WTC11 (cell line): ENCODE measurements around the gene DCLK1. TPM values are rescaled to one million over a fixed set of nuclear protein-coding genes. Genes with fewer than 3 reads are reported as not detected.

Experiments used
- ATAC-seq: fragments of 200-7000 bp; cut with Tn5 transposase; 2 replicates; pipeline ENCODE4 v1.10.0; 2021; ENCODE audit warnings: mild to moderate bottlenecking, moderate library complexity
- CTCF ChIA-PET: fragments of 300-600 bp; sonication (Branson Sonifier 250); formaldehyde crosslinking; loops from one replicate; lab custom pipeline; 2021; ENCODE audit warnings: antibody characterized with exemption; lab: Charles Lee
- POLR2A ChIA-PET: fragments of 350-600 bp; sonication (Branson Sonifier 250); formaldehyde crosslinking; loops from one replicate; lab custom pipeline; 2021; ENCODE audit warnings: antibody characterized with exemption; lab: Charles Lee
- DNase-seq: peaks from one replicate; pipeline ENCODE4 v3.0.0; 2021; ENCODE audit warnings: low spot score
- H3K27ac Mint-ChIP-seq: 2 replicates; pipeline ENCODE4 v1.8.0; 2021; ENCODE audit warnings: mixed read lengths
- H3K27me3 Mint-ChIP-seq: 2 replicates; pipeline ENCODE4 v1.8.0; 2021; ENCODE audit warnings: low read depth, mild to moderate bottlenecking, moderate library complexity, mixed read lengths
- H3K36me3 Mint-ChIP-seq: 2 replicates; pipeline ENCODE4 v1.8.0; 2021; ENCODE audit warnings: mixed read lengths
- H3K4me1 Mint-ChIP-seq: 2 replicates; pipeline ENCODE4 v1.8.0; 2022; ENCODE audit warnings: mixed read lengths
- H3K4me3 Mint-ChIP-seq: 2 replicates; pipeline ENCODE4 v1.8.0; 2021; ENCODE audit warnings: mild to moderate bottlenecking, moderate library complexity, mixed read lengths
- H3K9me3 Mint-ChIP-seq: 2 replicates; pipeline ENCODE4 v1.8.0; 2021; ENCODE audit warnings: mixed read lengths
- AR ChIP-seq: fragments of 250-450 bp; sonication (Bioruptor Pico); IDR thresholded peaks from 2 replicates; pipeline ENCODE4 v1.9.0; 2021; ENCODE audit warnings: mild to moderate bottlenecking
- ARID4B ChIP-seq: sonication (generic); formaldehyde crosslinking; IDR thresholded peaks from 2 replicates; pipeline ENCODE4 v1.8.0; 2023; ENCODE audit warnings: missing genetic modification reagents, mild to moderate bottlenecking, borderline replicate concordance
- ATF1 ChIP-seq: sonication (generic); formaldehyde crosslinking; IDR thresholded peaks from 2 replicates; pipeline ENCODE4 v1.8.1; 2023; ENCODE audit warnings: mild to moderate bottlenecking, moderate library complexity, missing genetic modification reagents
- CREB1 ChIP-seq: sonication (generic); formaldehyde crosslinking; IDR thresholded peaks from 2 replicates; pipeline ENCODE4 v1.8.0; 2023; ENCODE audit warnings: mild to moderate bottlenecking, missing genetic modification reagents
- CTCF ChIP-seq: fragments of 200-600 bp; IDR thresholded peaks from 2 replicates; pipeline ENCODE4 v1.8.0; 2022; ENCODE audit warnings: antibody characterized with exemption
- PREB ChIP-seq: sonication (generic); formaldehyde crosslinking; IDR thresholded peaks from 2 replicates; pipeline ENCODE4 v1.8.1; 2022; ENCODE audit warnings: mild to moderate bottlenecking, missing genetic modification reagents, moderate library complexity, borderline replicate concordance
- RELA ChIP-seq: sonication (generic); formaldehyde crosslinking; IDR thresholded peaks from 2 replicates; pipeline ENCODE4 v1.8.1; 2022; ENCODE audit warnings: missing genetic modification reagents, mild to moderate bottlenecking, borderline replicate concordance
- SP1 ChIP-seq: sonication (generic); formaldehyde crosslinking; conservative IDR thresholded peaks from 2 replicates; pipeline ENCODE4 v1.8.1; 2022; ENCODE audit warnings: missing genetic modification reagents
- TCF7 ChIP-seq: sonication (generic); formaldehyde crosslinking; IDR thresholded peaks from 2 replicates; pipeline ENCODE4 v1.8.0; 2022; ENCODE audit warnings: mild to moderate bottlenecking, low read depth, missing genetic modification reagents, moderate library complexity
- TEAD4 ChIP-seq: sonication (generic); formaldehyde crosslinking; IDR thresholded peaks from 2 replicates; pipeline ENCODE4 v1.8.0; 2022; ENCODE audit warnings: mild to moderate bottlenecking, missing genetic modification reagents
- total RNA-seq: library from RNA; stranded (reverse); gene quantifications from 3 replicates; pipeline ENCODE4 v1.2.3, GENCODE V29; 2021
- TF ChIP-seq, protein P1 (sequence below): fragments of 250-450 bp; sonication (Bioruptor Pico); IDR thresholded peaks from 2 replicates; pipeline ENCODE4 v1.8.0; 2021; ENCODE audit warnings: mild to moderate bottlenecking
- TF ChIP-seq, protein P2 (sequence below): sonication (generic); formaldehyde crosslinking; IDR thresholded peaks from 2 replicates; pipeline ENCODE4 v1.8.0; 2023; ENCODE audit warnings: missing genetic modification reagents
- TF ChIP-seq, protein P3 (sequence below): sonication (generic); formaldehyde crosslinking; IDR thresholded peaks from 2 replicates; pipeline ENCODE4 v1.8.1; 2023; ENCODE audit warnings: mild to moderate bottlenecking, missing genetic modification reagents, borderline replicate concordance
- TF ChIP-seq, protein P4 (sequence below): sonication (generic); formaldehyde crosslinking; IDR thresholded peaks from 2 replicates; pipeline ENCODE4 v1.8.0; 2022; ENCODE audit warnings: mild to moderate bottlenecking, missing genetic modification reagents
- TF ChIP-seq, protein P5 (sequence below): sonication (generic); formaldehyde crosslinking; IDR thresholded peaks from 2 replicates; pipeline ENCODE4 v1.8.1; 2022; ENCODE audit warnings: low read depth, missing genetic modification reagents, borderline replicate concordance

DCLK1 gene
- total RNA-seq, 1 experiment from 2014 or later, result 18.5 TPM

DNA sequence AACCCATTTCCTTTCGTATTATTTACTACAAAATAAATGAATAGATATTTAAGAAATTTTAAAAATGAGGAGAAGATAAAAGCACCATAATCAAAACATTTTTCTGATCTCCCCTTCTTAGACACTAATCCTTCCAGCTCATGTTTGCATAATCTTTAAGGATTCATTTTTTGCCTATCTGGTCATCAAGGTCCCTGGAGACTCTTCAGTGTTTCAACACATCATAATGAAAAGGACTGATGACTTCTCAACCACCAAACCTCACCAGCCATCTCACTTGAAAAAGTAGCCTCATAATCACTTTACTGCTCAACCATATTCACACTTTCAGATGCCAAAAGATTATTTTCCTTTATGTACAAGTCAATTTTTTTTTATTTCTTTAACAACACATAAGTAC is 80.1 kb downstream of the DCLK1 start:
- ATAC-seq, result no peak
- H3K27me3 Mint-ChIP-seq, result no peaks in the 10 kb centered on the region
- peaks cover 12% of the 10 kb centered on the region for H3K9me3 Mint-ChIP-seq
- no peak for TF ChIP-seq CREB1 (CRISPR knock-in tag)
- no peak for TF ChIP-seq ARID4B
- no peak for TF ChIP-seq PREB (CRISPR knock-in tag)
- no peak for TF ChIP-seq ATF1 (CRISPR knock-in tag)
- no peak for TF ChIP-seq TEAD4 (CRISPR knock-in tag)
- TF ChIP-seq, protein P1, sequence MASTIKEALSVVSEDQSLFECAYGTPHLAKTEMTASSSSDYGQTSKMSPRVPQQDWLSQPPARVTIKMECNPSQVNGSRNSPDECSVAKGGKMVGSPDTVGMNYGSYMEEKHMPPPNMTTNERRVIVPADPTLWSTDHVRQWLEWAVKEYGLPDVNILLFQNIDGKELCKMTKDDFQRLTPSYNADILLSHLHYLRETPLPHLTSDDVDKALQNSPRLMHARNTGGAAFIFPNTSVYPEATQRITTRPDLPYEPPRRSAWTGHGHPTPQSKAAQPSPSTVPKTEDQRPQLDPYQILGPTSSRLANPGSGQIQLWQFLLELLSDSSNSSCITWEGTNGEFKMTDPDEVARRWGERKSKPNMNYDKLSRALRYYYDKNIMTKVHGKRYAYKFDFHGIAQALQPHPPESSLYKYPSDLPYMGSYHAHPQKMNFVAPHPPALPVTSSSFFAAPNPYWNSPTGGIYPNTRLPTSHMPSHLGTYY (CRISPR knock-in tag), result no peak
- TF ChIP-seq CTCF, result no peak
- TF ChIP-seq, protein P2, sequence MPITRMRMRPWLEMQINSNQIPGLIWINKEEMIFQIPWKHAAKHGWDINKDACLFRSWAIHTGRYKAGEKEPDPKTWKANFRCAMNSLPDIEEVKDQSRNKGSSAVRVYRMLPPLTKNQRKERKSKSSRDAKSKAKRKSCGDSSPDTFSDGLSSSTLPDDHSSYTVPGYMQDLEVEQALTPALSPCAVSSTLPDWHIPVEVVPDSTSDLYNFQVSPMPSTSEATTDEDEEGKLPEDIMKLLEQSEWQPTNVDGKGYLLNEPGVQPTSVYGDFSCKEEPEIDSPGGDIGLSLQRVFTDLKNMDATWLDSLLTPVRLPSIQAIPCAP, result no peak
- TF ChIP-seq AR (CRISPR knock-in tag), result no peak
- TF ChIP-seq, protein P3, sequence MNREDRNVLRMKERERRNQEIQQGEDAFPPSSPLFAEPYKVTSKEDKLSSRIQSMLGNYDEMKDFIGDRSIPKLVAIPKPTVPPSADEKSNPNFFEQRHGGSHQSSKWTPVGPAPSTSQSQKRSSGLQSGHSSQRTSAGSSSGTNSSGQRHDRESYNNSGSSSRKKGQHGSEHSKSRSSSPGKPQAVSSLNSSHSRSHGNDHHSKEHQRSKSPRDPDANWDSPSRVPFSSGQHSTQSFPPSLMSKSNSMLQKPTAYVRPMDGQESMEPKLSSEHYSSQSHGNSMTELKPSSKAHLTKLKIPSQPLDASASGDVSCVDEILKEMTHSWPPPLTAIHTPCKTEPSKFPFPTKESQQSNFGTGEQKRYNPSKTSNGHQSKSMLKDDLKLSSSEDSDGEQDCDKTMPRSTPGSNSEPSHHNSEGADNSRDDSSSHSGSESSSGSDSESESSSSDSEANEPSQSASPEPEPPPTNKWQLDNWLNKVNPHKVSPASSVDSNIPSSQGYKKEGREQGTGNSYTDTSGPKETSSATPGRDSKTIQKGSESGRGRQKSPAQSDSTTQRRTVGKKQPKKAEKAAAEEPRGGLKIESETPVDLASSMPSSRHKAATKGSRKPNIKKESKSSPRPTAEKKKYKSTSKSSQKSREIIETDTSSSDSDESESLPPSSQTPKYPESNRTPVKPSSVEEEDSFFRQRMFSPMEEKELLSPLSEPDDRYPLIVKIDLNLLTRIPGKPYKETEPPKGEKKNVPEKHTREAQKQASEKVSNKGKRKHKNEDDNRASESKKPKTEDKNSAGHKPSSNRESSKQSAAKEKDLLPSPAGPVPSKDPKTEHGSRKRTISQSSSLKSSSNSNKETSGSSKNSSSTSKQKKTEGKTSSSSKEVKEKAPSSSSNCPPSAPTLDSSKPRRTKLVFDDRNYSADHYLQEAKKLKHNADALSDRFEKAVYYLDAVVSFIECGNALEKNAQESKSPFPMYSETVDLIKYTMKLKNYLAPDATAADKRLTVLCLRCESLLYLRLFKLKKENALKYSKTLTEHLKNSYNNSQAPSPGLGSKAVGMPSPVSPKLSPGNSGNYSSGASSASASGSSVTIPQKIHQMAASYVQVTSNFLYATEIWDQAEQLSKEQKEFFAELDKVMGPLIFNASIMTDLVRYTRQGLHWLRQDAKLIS, result no peak
- TF ChIP-seq, protein P4, sequence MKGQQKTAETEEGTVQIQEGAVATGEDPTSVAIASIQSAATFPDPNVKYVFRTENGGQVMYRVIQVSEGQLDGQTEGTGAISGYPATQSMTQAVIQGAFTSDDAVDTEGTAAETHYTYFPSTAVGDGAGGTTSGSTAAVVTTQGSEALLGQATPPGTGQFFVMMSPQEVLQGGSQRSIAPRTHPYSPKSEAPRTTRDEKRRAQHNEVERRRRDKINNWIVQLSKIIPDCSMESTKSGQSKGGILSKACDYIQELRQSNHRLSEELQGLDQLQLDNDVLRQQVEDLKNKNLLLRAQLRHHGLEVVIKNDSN (CRISPR knock-in tag), result no peak
- TF ChIP-seq RELA (CRISPR knock-in tag), result no peak
- TF ChIP-seq TCF7 (CRISPR knock-in tag), result no peak
- TF ChIP-seq, protein P5, sequence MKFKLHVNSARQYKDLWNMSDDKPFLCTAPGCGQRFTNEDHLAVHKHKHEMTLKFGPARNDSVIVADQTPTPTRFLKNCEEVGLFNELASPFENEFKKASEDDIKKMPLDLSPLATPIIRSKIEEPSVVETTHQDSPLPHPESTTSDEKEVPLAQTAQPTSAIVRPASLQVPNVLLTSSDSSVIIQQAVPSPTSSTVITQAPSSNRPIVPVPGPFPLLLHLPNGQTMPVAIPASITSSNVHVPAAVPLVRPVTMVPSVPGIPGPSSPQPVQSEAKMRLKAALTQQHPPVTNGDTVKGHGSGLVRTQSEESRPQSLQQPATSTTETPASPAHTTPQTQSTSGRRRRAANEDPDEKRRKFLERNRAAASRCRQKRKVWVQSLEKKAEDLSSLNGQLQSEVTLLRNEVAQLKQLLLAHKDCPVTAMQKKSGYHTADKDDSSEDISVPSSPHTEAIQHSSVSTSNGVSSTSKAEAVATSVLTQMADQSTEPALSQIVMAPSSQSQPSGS, result no peak
- no peak for TF ChIP-seq SP1 (CRISPR knock-in tag)
- no peak overlapping the region for H3K27ac Mint-ChIP-seq
- H3K36me3 Mint-ChIP-seq, result peaks cover 8% of the 10 kb centered on the region
- H3K4me3 Mint-ChIP-seq, result no peak overlapping the region
- CTCF ChIA-PET, result no interaction called here
- DNase-seq, result no peak
- H3K4me1 Mint-ChIP-seq, result peaks cover 19% of the 10 kb centered on the region
- POLR2A ChIA-PET, result no interaction called here
